ENCODE results near the gene C22orf42. TPM values are rescaled to one million over a fixed set of nuclear protein-coding genes. Genes with fewer than 3 reads are reported as not detected.
"Not testable (repeated sequence)": the region's sequence is repeated elsewhere in the genome, so short reads cannot be mapped to it uniquely, and the experiment has no call there.

Gene C22orf42
- total RNA-seq, 3 donors from 2014 or later (not counting 1 experiment from before 2014, with no cell fraction given), result not detected

- Histone ChIP-seq H3K36me3 (ENCODE audit: control insufficient read depth, insufficient read depth, low read length) (no peaks in the 10 kb centered on the region), H3K27me3 (ENCODE audit: control insufficient read depth, insufficient read depth, low read length) (no peaks in the 10 kb centered on the region), H3K4me1 (ENCODE audit: control insufficient read depth, insufficient read depth, low read length) (peaks cover 11% of the 10 kb centered on the region), H3K9me3 (ENCODE audit: control insufficient read depth, insufficient read depth, low read length) (no peaks in the 10 kb centered on the region), H3K27ac (ENCODE audit: low read length) (no peak overlapping the region), H3K4me3 (ENCODE audit: low read length) (no peak overlapping the region)
- Mint-ChIP-seq H3K27ac (no peak overlapping the region), H3K4me3 (no peak overlapping the region), H3K9me3 (peaks cover 2 to 4% of the 10 kb centered on the region in 2 donors), H3K27me3 (ENCODE audit: low read depth in 2 of 2) (no peaks in the 10 kb centered on the region), H3K4me1 (peaks cover 8 to 9% of the 10 kb centered on the region in 2 donors), H3K36me3 (peaks cover 3% of the 10 kb centered on the region)
- DNase-seq (no peak), ATAC-seq (no peak)
- intact Hi-C loops (cut with micrococcal nuclease), result no loop called here
- TF ChIP-seq CTCF (IDR thresholded peaks at IDR 0.05), result no peak
Measured at GRCh38 chr22:32142600-32142999, 16.5 kb downstream of the C22orf42 start.

- intact Hi-C loops (cut with micrococcal nuclease); H3K4me3 ChIP-seq (ENCODE audit: low read length); H3K9me3 ChIP-seq (ENCODE audit: control insufficient read depth, insufficient read depth, low read length); DNase-seq; H3K27me3 Mint-ChIP-seq (ENCODE audit: low read depth in 2 of 2); H3K27ac Mint-ChIP-seq; H3K36me3 ChIP-seq (ENCODE audit: control insufficient read depth, insufficient read depth, low read length); H3K9me3 Mint-ChIP-seq; H3K27ac ChIP-seq (ENCODE audit: low read length); H3K36me3 Mint-ChIP-seq; H3K4me3 Mint-ChIP-seq; H3K27me3 ChIP-seq (ENCODE audit: control insufficient read depth, insufficient read depth, low read length): not testable (repeated sequence)
- ATAC-seq, result peak in 1 of 3 donors; percentile 40
- peaks cover 12 to 13% of the 10 kb centered on the region in 2 donors for H3K4me1 Mint-ChIP-seq
- WGBS (ENCODE audit: insufficient coverage), result 59% methylated on average over 3 of the region's 6 CpGs
- H3K4me1 ChIP-seq (ENCODE audit: control insufficient read depth, insufficient read depth, low read length), result peaks cover 19% of the 10 kb centered on the region
Measured at GRCh38 chr22:32140688-32141087, 18.4 kb downstream of the C22orf42 start.

- H3K36me3 ChIP-seq (ENCODE audit: control insufficient read depth, insufficient read depth, low read length); DNase-seq; H3K27ac ChIP-seq (ENCODE audit: low read length); H3K36me3 Mint-ChIP-seq; H3K27me3 Mint-ChIP-seq (ENCODE audit: low read depth in 2 of 2); H3K9me3 Mint-ChIP-seq; H3K9me3 ChIP-seq (ENCODE audit: control insufficient read depth, insufficient read depth, low read length); H3K27me3 ChIP-seq (ENCODE audit: control insufficient read depth, insufficient read depth, low read length); ATAC-seq; H3K4me3 ChIP-seq (ENCODE audit: low read length): not testable (repeated sequence)
- H3K4me1 ChIP-seq (ENCODE audit: control insufficient read depth, insufficient read depth, low read length), result peaks cover 12% of the 10 kb centered on the region
- Mint-ChIP-seq H3K4me1 (peaks cover 12 to 13% of the 10 kb centered on the region in 2 donors), H3K27ac (peak overlapping the region; percentile 88 to 91), H3K4me3 (peak overlapping the region; percentile 94)
- WGBS (ENCODE audit: insufficient coverage), result no CpG with 5 or more reads among the region's 1 CpG
- intact Hi-C loops (cut with micrococcal nuclease), result loop anchor here (5.0 kb wide), 1 partner anchor 274 kb away; the partner anchor contains the start of gene RTCB
Measured at GRCh38 chr22:32138576-32138975, 20.5 kb downstream of the C22orf42 start.

- H3K27ac Mint-ChIP-seq, result peak overlapping the region; percentile 88 to 91
- H3K36me3 Mint-ChIP-seq, result not testable (repeated sequence)
- peak overlapping the region; percentile 39 for H3K4me3 ChIP-seq (ENCODE audit: low read length)
Measured at GRCh38 chr22:32137731-32138324, 21.3 kb downstream of the C22orf42 start.

GRCh38 chr22:32136881-32137280, 22.2 kb downstream of the C22orf42 start:
- not testable (repeated sequence) for H3K9me3 ChIP-seq (ENCODE audit: control insufficient read depth, insufficient read depth, low read length); ATAC-seq; H3K9me3 Mint-ChIP-seq; H3K36me3 ChIP-seq (ENCODE audit: control insufficient read depth, insufficient read depth, low read length); H3K27ac Mint-ChIP-seq; DNase-seq; H3K4me3 Mint-ChIP-seq; H3K27me3 Mint-ChIP-seq (ENCODE audit: low read depth in 2 of 2); H3K27me3 ChIP-seq (ENCODE audit: control insufficient read depth, insufficient read depth, low read length); H3K4me3 ChIP-seq (ENCODE audit: low read length); H3K36me3 Mint-ChIP-seq; H3K27ac ChIP-seq (ENCODE audit: low read length)
- WGBS (ENCODE audit: insufficient coverage), result 96% methylated on average over 4 of the region's 4 CpGs
- peaks cover 12% of the 10 kb centered on the region for H3K4me1 ChIP-seq (ENCODE audit: control insufficient read depth, insufficient read depth, low read length)
- intact Hi-C loops (cut with micrococcal nuclease), result loop anchor here (5.0 kb wide), 1 partner anchor 275 kb away; the partner anchor contains the start of gene RTCB
- peaks cover 12 to 13% of the 10 kb centered on the region in 2 donors for H3K4me1 Mint-ChIP-seq

More at GRCh38 chr22:32137731-32138324, 21.3 kb downstream of the C22orf42 start:
- not testable (repeated sequence) for H3K9me3 Mint-ChIP-seq; H3K36me3 ChIP-seq (ENCODE audit: control insufficient read depth, insufficient read depth, low read length); H3K9me3 ChIP-seq (ENCODE audit: control insufficient read depth, insufficient read depth, low read length); H3K27me3 Mint-ChIP-seq (ENCODE audit: low read depth in 2 of 2); H3K27me3 ChIP-seq (ENCODE audit: control insufficient read depth, insufficient read depth, low read length)
- DNase-seq (peak; percentile 34 to 81), ATAC-seq (peak; percentile 75 to 83 (median 82))
- Mint-ChIP-seq H3K4me3 (peak overlapping the region; percentile 94), H3K4me1 (peaks cover 12 to 13% of the 10 kb centered on the region in 2 donors)
- H3K4me1 ChIP-seq (ENCODE audit: control insufficient read depth, insufficient read depth, low read length), result peaks cover 12% of the 10 kb centered on the region
- H3K27ac ChIP-seq (ENCODE audit: low read length), result peak overlapping the region; percentile 44
- intact Hi-C loops (cut with micrococcal nuclease), result loop anchor here (5.0 kb wide), 1 partner anchor 274 kb away; the partner anchor contains the start of gene RTCB
- 24% methylated on average over 16 of the region's 16 CpGs for WGBS (ENCODE audit: insufficient coverage)

- H3K9me3 ChIP-seq (ENCODE audit: control insufficient read depth, insufficient read depth, low read length); ATAC-seq; H3K9me3 Mint-ChIP-seq; H3K27ac Mint-ChIP-seq; H3K27me3 ChIP-seq (ENCODE audit: control insufficient read depth, insufficient read depth, low read length); H3K36me3 Mint-ChIP-seq; H3K27ac ChIP-seq (ENCODE audit: low read length); DNase-seq; H3K4me3 Mint-ChIP-seq; H3K4me3 ChIP-seq (ENCODE audit: low read length); H3K27me3 Mint-ChIP-seq (ENCODE audit: low read depth in 2 of 2); H3K36me3 ChIP-seq (ENCODE audit: control insufficient read depth, insufficient read depth, low read length): not testable (repeated sequence)
- peaks cover 12 to 13% of the 10 kb centered on the region in 2 donors for H3K4me1 Mint-ChIP-seq
- peaks cover 12% of the 10 kb centered on the region for H3K4me1 ChIP-seq (ENCODE audit: control insufficient read depth, insufficient read depth, low read length)
- WGBS (ENCODE audit: insufficient coverage), result 95% methylated on average over 3 of the region's 3 CpGs
- intact Hi-C loops (cut with micrococcal nuclease), result loop anchor here (5.0 kb wide), 1 partner anchor 276 kb away; the partner anchor contains the start of gene RTCB
Measured at GRCh38 chr22:32135958-32136357, 23.1 kb downstream of the C22orf42 start.

GRCh38 chr22:32134796-32135195, 24.3 kb downstream of the C22orf42 start:
- H3K4me3 ChIP-seq (ENCODE audit: low read length); DNase-seq; H3K9me3 ChIP-seq (ENCODE audit: control insufficient read depth, insufficient read depth, low read length); H3K27me3 Mint-ChIP-seq (ENCODE audit: low read depth in 2 of 2); H3K27ac Mint-ChIP-seq; H3K27ac ChIP-seq (ENCODE audit: low read length); H3K36me3 ChIP-seq (ENCODE audit: control insufficient read depth, insufficient read depth, low read length); ATAC-seq; H3K4me3 Mint-ChIP-seq; H3K9me3 Mint-ChIP-seq; H3K36me3 Mint-ChIP-seq; H3K27me3 ChIP-seq (ENCODE audit: control insufficient read depth, insufficient read depth, low read length): not testable (repeated sequence)
- H3K4me1 ChIP-seq (ENCODE audit: control insufficient read depth, insufficient read depth, low read length), result peaks cover 12% of the 10 kb centered on the region
- intact Hi-C loops (cut with micrococcal nuclease), result loop anchor here (5.0 kb wide), 1 partner anchor 278 kb away; the partner anchor contains the start of gene RTCB
- WGBS (ENCODE audit: insufficient coverage), result 97% methylated on average over 14 of the region's 14 CpGs
- peaks cover 12 to 13% of the 10 kb centered on the region in 2 donors for H3K4me1 Mint-ChIP-seq

All from natural killer cell (primary cell).